Measurements from ENCODE around the gene TEK.

TEK gene

DNA sequence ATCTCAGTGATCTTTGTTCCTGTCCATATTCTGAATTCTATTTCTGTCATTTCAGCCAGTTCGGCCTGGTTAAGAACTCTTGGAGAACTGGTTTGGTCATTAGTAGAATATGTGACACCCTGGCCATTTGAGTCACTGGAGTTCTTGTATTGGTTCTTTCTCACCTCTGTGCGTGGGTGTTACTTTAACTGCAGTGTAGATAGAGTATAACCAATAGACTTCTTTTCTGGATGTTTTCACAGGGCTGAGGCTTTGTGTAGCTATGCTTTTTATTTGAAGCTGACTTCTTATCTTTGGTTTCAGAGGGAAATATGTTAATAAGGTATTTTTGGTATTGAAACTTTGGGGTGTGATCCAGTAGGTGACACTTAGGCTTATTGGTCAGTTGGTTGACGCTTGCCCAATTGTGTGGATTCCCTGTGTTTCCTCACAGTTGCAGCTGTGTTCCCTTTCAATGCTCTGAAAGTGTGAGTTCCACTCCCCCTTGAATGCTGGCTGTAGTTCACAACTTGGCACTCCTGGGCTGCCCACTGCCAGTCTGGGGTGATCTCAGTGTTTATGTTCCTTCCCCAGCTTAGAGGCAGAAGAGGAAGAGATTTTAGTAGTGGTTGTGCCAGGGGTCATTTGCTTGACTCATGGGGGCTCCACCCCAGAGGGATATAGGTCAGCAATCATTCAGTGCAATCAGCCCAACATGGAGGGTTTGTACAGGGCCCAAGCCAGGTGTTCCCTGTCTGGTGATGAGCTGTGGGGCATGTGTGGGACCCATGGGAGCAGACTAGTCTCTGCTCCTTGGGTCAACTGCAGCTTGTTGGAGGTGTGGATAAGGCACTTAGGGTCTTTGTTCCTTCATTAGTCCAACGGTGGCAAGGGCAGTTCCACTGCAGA is 34.9 kb upstream of the TEK start:
- Histone ChIP-seq H3K27ac (ENCODE audit: low read length) (no peak overlapping the region), H3K4me1 (ENCODE audit: low read length) (no peaks in the 10 kb centered on the region), H3K9me3 (ENCODE audit: insufficient read depth, low read length) (no peaks in the 10 kb centered on the region), H3K36me3 (replicated peaks; ENCODE audit: low read depth, low read length) (no peaks in the 10 kb centered on the region), H3K27me3 (ENCODE audit: low read depth, low read length) (no peaks in the 10 kb centered on the region), H4K20me1 (ENCODE audit: insufficient read depth, low read length) (no peaks in the 10 kb centered on the region), H3K79me2 (ENCODE audit: low read length) (no peaks in the 10 kb centered on the region), H3K9ac (ENCODE audit: low read length) (no peak overlapping the region), H3K4me3 (ENCODE audit: low read length) (no peak overlapping the region), H2AFZ (ENCODE audit: low read depth, low read length) (no peak overlapping the region), H3K4me2 (ENCODE audit: low read length) (no peak overlapping the region)
- TF ChIP-seq, protein P1, sequence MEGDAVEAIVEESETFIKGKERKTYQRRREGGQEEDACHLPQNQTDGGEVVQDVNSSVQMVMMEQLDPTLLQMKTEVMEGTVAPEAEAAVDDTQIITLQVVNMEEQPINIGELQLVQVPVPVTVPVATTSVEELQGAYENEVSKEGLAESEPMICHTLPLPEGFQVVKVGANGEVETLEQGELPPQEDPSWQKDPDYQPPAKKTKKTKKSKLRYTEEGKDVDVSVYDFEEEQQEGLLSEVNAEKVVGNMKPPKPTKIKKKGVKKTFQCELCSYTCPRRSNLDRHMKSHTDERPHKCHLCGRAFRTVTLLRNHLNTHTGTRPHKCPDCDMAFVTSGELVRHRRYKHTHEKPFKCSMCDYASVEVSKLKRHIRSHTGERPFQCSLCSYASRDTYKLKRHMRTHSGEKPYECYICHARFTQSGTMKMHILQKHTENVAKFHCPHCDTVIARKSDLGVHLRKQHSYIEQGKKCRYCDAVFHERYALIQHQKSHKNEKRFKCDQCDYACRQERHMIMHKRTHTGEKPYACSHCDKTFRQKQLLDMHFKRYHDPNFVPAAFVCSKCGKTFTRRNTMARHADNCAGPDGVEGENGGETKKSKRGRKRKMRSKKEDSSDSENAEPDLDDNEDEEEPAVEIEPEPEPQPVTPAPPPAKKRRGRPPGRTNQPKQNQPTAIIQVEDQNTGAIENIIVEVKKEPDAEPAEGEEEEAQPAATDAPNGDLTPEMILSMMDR (IDR thresholded peaks at IDR 0.05; ENCODE audit: low read depth, low read length) = no peak

DNA sequence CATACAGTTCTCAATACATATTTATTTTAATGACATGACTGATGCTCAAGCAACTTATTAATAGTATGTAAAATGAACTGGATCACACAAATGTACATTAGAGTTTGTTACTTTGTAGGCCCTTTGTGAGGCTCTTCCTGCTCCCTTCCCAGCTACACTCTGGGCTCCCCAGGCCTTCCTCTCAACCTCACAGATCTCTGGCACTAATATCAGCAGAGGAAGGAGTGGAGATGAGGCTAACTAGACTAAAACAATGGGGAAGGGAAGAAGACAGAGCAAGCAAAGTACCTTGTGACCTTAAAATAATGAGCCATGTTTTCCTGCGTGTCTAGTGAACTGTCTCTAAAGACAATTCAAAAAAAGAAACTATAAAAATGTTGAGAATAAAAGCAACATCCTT is 30.3 kb upstream of the TEK start:
- Histone ChIP-seq H3K27ac (ENCODE audit: low read length) (no peak overlapping the region), H3K4me1 (ENCODE audit: low read length) (no peaks in the 10 kb centered on the region), H2AFZ (ENCODE audit: low read depth, low read length) (no peak overlapping the region), H3K27me3 (ENCODE audit: low read depth, low read length) (no peaks in the 10 kb centered on the region), H3K36me3 (replicated peaks; ENCODE audit: low read depth, low read length) (no peaks in the 10 kb centered on the region), H3K9ac (ENCODE audit: low read length) (no peak overlapping the region), H3K4me3 (ENCODE audit: low read length) (no peak overlapping the region), H3K79me2 (ENCODE audit: low read length) (no peaks in the 10 kb centered on the region), H3K4me2 (ENCODE audit: low read length) (no peak overlapping the region), H4K20me1 (ENCODE audit: insufficient read depth, low read length) (no peaks in the 10 kb centered on the region), H3K9me3 (ENCODE audit: insufficient read depth, low read length) (no peaks in the 10 kb centered on the region)
- TF ChIP-seq, protein P1 (IDR thresholded peaks at IDR 0.05; ENCODE audit: low read depth, low read length) = no peak
- no peak for TF ChIP-seq EZH2phosphoT487 (IDR thresholded peaks at IDR 0.05; ENCODE audit: low read depth)

DNA sequence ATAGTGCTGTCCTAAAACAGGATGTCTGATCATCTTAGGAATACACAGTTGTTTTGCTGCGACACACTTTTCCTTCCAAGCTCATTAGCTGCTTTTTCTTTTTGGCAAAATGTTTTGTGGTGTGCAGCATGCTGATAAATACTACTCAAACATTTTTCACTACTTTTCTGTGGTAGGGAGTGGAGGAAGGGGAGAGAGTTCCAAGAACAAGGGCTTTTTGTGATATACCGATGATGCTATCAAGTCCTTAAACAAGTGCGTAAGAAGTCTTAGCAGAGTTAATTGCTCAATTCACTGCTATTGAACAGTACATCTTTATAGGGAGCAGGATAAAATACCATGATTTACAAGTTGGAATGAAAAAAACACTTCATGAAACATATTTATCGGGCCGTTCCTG is 23.6 kb upstream of the TEK start:
- no peaks in the 10 kb centered on the region for H4K20me1 ChIP-seq (ENCODE audit: insufficient read depth, low read length)
- no peaks in the 10 kb centered on the region for H3K9me3 ChIP-seq (ENCODE audit: insufficient read depth, low read length)
- H3K4me1 ChIP-seq (ENCODE audit: low read length) = no peaks in the 10 kb centered on the region
- H3K27ac ChIP-seq (ENCODE audit: low read length) = no peak overlapping the region
- no peak overlapping the region for H3K4me3 ChIP-seq (ENCODE audit: low read length)
- no peaks in the 10 kb centered on the region for H3K36me3 ChIP-seq (replicated peaks; ENCODE audit: low read depth, low read length)
- H3K79me2 ChIP-seq (ENCODE audit: low read length) = no peaks in the 10 kb centered on the region
- H3K9ac ChIP-seq (ENCODE audit: low read length) = no peak overlapping the region
- no peak overlapping the region for H3K4me2 ChIP-seq (ENCODE audit: low read length)
- TF ChIP-seq, protein P1 (IDR thresholded peaks at IDR 0.05; ENCODE audit: low read depth, low read length) = no peak
- no peak for TF ChIP-seq EZH2phosphoT487 (IDR thresholded peaks at IDR 0.05; ENCODE audit: low read depth)
- H3K27me3 ChIP-seq (ENCODE audit: low read depth, low read length) = no peaks in the 10 kb centered on the region
- no peak overlapping the region for H2AFZ ChIP-seq (ENCODE audit: low read depth, low read length)

DNA sequence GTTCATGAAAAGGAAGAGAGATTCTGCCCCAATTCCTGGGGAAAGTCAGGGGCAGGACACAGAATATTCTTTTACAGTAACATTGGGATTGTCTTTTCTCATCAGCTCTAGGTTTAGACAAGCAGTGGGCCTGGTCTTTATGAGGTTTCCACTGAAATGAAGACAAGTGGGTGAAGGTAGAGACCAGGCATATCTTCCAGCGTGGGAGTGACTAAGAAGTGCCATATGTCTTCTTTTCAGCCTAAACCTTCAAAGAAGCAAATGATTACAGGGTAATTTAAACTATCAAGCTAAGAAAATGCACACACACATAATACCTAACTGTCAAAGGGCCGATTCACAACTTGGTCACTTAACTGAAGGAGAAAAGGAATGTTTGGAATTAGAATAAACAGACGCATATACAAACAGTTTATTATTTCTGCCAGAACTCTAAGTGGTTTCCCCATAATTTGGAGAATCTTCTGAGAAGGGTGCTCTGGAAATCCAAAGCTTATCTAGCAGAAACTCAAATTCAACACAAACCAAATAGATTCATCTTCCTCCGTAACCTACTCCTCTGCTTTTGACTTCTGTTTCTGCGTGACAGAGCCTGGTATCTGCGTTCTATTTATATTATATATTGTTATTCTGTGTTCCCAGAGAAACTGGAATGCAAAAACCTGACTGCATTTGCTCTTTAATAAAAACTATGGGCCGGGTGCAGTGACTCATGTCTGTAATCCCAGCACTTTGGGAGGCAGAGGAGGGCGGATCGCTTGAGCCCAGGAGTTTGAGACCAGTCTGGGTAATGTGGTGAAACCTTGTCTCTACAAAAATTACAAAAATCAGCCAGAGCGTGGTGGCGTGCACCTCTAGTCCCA is 22.0 kb upstream of the TEK start:
- Histone ChIP-seq H3K36me3 (replicated peaks; ENCODE audit: low read depth, low read length) (no peaks in the 10 kb centered on the region), H3K4me2 (ENCODE audit: low read length) (no peak overlapping the region), H3K27ac (ENCODE audit: low read length) (no peak overlapping the region), H4K20me1 (ENCODE audit: insufficient read depth, low read length) (no peaks in the 10 kb centered on the region), H3K9me3 (ENCODE audit: insufficient read depth, low read length) (no peaks in the 10 kb centered on the region), H3K9ac (ENCODE audit: low read length) (no peak overlapping the region), H3K4me1 (ENCODE audit: low read length) (no peaks in the 10 kb centered on the region), H3K4me3 (ENCODE audit: low read length) (no peak overlapping the region), H3K79me2 (ENCODE audit: low read length) (no peaks in the 10 kb centered on the region), H3K27me3 (ENCODE audit: low read depth, low read length) (no peaks in the 10 kb centered on the region), H2AFZ (ENCODE audit: low read depth, low read length) (no peak overlapping the region)
- TF ChIP-seq, protein P1 (IDR thresholded peaks at IDR 0.05; ENCODE audit: low read depth, low read length) = no peak
- no peak for TF ChIP-seq EZH2phosphoT487 (IDR thresholded peaks at IDR 0.05; ENCODE audit: low read depth)

Data from OCI-LY3 (cell line).